Stomach (tissue), 4 donors: Measurements from ENCODE around the gene LFNG.

Experiments
- CTCF ChIP-seq, 7 experiments: fragments of 450-650 bp in 4 of 7; fragments of 200-600 bp in 3 of 7; sonication (generic) in 3 of 7; IDR thresholded peaks; one replicate each; pipeline ENCODE4 v1.5.1; 2016 to 2019; ENCODE audit warnings: antibody characterized with exemption in 7 of 7, control low read depth in 2 of 7, mild to moderate bottlenecking in 1 of 7
- EP300 ChIP-seq: sonication (generic); formaldehyde crosslinking; IDR thresholded peaks from one replicate; pipeline ENCODE4 v1.6.1; 2017; ENCODE audit warnings: antibody characterized with exemption
- POLR2A ChIP-seq, 4 donors: fragments of 450-650 bp; IDR thresholded peaks; one replicate each; pipeline ENCODE4 v1.6.1; 2016; ENCODE audit warnings: antibody characterized with exemption in 4 of 4, control low read depth in 2 of 4, mild to moderate bottlenecking in 1 of 4, moderate library complexity in 1 of 4

- TF ChIP-seq CTCF (IDR thresholded peaks at IDR 0.05) (no peak), POLR2A (IDR thresholded peaks at IDR 0.05) (no peak), EP300 (no peak)
Measured at GRCh38 chr7:2490181-2490651, 29.4 kb upstream of the LFNG start.
